ENCODE measurements around the gene HS6ST3.
A peak's percentile ranks its signal among the peaks of the same experiment; 100 is the strongest.

The HS6ST3 gene

GRCh38 chr13:96540670-96541069, 450.8 kb downstream of the HS6ST3 start:
- no peak for DNase-seq (ENCODE audit: low spot score)

- no peak for DNase-seq (ENCODE audit: low spot score)
Observed at GRCh38 chr13:96542986-96543385, 453.1 kb downstream of the HS6ST3 start.

- no peak for DNase-seq (ENCODE audit: low spot score)
Observed at GRCh38 chr13:96544957-96545356, 455.1 kb downstream of the HS6ST3 start.

GRCh38 chr13:96546463-96546862, 456.6 kb downstream of the HS6ST3 start:
- DNase-seq (ENCODE audit: low spot score) = no peak

- no peak for DNase-seq (ENCODE audit: low spot score)
Observed at GRCh38 chr13:96551546-96551945, 461.6 kb downstream of the HS6ST3 start.

GRCh38 chr13:96552559-96552958, 462.7 kb downstream of the HS6ST3 start:
- DNase-seq (ENCODE audit: low spot score) = no peak

- no peak for DNase-seq (ENCODE audit: low spot score)
Observed at GRCh38 chr13:96553796-96554195, 463.9 kb downstream of the HS6ST3 start.

- DNase-seq (ENCODE audit: low spot score) = no peak
Observed at GRCh38 chr13:96573563-96573962, 483.7 kb downstream of the HS6ST3 start.

GRCh38 chr13:96575423-96576320, 485.8 kb downstream of the HS6ST3 start:
- no peak for DNase-seq (ENCODE audit: low spot score)

- DNase-seq (ENCODE audit: low spot score) = no peak
Observed at GRCh38 chr13:96581741-96582140, 491.8 kb downstream of the HS6ST3 start.

GRCh38 chr13:96615252-96615651, 525.3 kb downstream of the HS6ST3 start:
- DNase-seq (ENCODE audit: low spot score) = no peak

- DNase-seq (ENCODE audit: low spot score) = no peak
Observed at GRCh38 chr13:96617528-96617927, 527.6 kb downstream of the HS6ST3 start.

GRCh38 chr13:96621634-96622183, 531.8 kb downstream of the HS6ST3 start:
- no peak for DNase-seq (ENCODE audit: low spot score)

GRCh38 chr13:96629331-96629730, 539.4 kb downstream of the HS6ST3 start:
- no peak for DNase-seq (ENCODE audit: low spot score)

GRCh38 chr13:96632536-96633320, 542.8 kb downstream of the HS6ST3 start:
- no peak for DNase-seq (ENCODE audit: low spot score)

- DNase-seq (ENCODE audit: low spot score) = no peak
Observed at GRCh38 chr13:96636001-96636709, 546.2 kb downstream of the HS6ST3 start.

- DNase-seq (ENCODE audit: low spot score) = no peak
Observed at GRCh38 chr13:96637039-96637438, 547.1 kb downstream of the HS6ST3 start.

- no peak for DNase-seq (ENCODE audit: low spot score)
Observed at GRCh38 chr13:96646101-96646500, 556.2 kb downstream of the HS6ST3 start.

GRCh38 chr13:96646515-96647211, 556.8 kb downstream of the HS6ST3 start:
- DNase-seq (ENCODE audit: low spot score) = no peak

- peak; percentile 46 for DNase-seq (ENCODE audit: low spot score)
Observed at GRCh38 chr13:96650301-96650886, 560.5 kb downstream of the HS6ST3 start.

- DNase-seq (ENCODE audit: low spot score) = no peak
Observed at GRCh38 chr13:96651598-96651997, 561.7 kb downstream of the HS6ST3 start.
